Neural cell (in vitro differentiated cells): ENCODE results near the gene ARID3A.

ENCODE experiments used
- EZH2 ChIP-seq: fragments of 200-600, 300-800 bp; shearing (Covaris generic), sonication (generic); IDR thresholded peaks from 2 replicates; pipeline ENCODE4 v1.6.1; 2014; ENCODE audit warnings: antibody characterized with exemption, low read length, borderline replicate concordance, mild to moderate bottlenecking; ENCODE audit not compliant: insufficient read depth, poor library complexity, severe bottlenecking
- POLR2AphosphoS5 ChIP-seq: IDR thresholded peaks from 2 replicates; pipeline ENCODE4 v1.6.1; 2012
- TAF1 ChIP-seq: IDR thresholded peaks from 2 replicates; pipeline ENCODE4 v1.6.1; 2012; ENCODE audit warnings: low read depth
- TF ChIP-seq, protein P1 (sequence below): fragments of 450-650 bp; IDR thresholded peaks from 2 replicates; pipeline ENCODE4 v1.5.1; 2014; ENCODE audit warnings: antibody characterized with exemption, mild to moderate bottlenecking, moderate library complexity; ENCODE audit not compliant: poor library complexity, severe bottlenecking
- TF ChIP-seq, protein P2 (sequence below): IDR thresholded peaks from 2 replicates; pipeline ENCODE4 v1.6.1; 2012; ENCODE audit warnings: borderline replicate concordance

GRCh38 chr19:990119-990571 lies 64.3 kb downstream of the ARID3A start:
- TF ChIP-seq EZH2 (no peak), TAF1 (no peak), POLR2AphosphoS5 (no peak)
- TF ChIP-seq, protein P1, sequence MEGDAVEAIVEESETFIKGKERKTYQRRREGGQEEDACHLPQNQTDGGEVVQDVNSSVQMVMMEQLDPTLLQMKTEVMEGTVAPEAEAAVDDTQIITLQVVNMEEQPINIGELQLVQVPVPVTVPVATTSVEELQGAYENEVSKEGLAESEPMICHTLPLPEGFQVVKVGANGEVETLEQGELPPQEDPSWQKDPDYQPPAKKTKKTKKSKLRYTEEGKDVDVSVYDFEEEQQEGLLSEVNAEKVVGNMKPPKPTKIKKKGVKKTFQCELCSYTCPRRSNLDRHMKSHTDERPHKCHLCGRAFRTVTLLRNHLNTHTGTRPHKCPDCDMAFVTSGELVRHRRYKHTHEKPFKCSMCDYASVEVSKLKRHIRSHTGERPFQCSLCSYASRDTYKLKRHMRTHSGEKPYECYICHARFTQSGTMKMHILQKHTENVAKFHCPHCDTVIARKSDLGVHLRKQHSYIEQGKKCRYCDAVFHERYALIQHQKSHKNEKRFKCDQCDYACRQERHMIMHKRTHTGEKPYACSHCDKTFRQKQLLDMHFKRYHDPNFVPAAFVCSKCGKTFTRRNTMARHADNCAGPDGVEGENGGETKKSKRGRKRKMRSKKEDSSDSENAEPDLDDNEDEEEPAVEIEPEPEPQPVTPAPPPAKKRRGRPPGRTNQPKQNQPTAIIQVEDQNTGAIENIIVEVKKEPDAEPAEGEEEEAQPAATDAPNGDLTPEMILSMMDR, result no peak
- TF ChIP-seq, protein P2, sequence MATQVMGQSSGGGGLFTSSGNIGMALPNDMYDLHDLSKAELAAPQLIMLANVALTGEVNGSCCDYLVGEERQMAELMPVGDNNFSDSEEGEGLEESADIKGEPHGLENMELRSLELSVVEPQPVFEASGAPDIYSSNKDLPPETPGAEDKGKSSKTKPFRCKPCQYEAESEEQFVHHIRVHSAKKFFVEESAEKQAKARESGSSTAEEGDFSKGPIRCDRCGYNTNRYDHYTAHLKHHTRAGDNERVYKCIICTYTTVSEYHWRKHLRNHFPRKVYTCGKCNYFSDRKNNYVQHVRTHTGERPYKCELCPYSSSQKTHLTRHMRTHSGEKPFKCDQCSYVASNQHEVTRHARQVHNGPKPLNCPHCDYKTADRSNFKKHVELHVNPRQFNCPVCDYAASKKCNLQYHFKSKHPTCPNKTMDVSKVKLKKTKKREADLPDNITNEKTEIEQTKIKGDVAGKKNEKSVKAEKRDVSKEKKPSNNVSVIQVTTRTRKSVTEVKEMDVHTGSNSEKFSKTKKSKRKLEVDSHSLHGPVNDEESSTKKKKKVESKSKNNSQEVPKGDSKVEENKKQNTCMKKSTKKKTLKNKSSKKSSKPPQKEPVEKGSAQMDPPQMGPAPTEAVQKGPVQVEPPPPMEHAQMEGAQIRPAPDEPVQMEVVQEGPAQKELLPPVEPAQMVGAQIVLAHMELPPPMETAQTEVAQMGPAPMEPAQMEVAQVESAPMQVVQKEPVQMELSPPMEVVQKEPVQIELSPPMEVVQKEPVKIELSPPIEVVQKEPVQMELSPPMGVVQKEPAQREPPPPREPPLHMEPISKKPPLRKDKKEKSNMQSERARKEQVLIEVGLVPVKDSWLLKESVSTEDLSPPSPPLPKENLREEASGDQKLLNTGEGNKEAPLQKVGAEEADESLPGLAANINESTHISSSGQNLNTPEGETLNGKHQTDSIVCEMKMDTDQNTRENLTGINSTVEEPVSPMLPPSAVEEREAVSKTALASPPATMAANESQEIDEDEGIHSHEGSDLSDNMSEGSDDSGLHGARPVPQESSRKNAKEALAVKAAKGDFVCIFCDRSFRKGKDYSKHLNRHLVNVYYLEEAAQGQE, result no peak
